Esophagus (tissue), 2 donors: ENCODE measurements around the gene KNSTRN. TPM values are rescaled to one million over a fixed set of nuclear protein-coding genes. Genes with fewer than 3 reads are reported as not detected.

Source experiments
- H3K27ac ChIP-seq, 2 donors: one replicate each; pipeline ENCODE4 v1.5.1; 2013; ENCODE audit warnings: low read depth in 2 of 2, mild to moderate bottlenecking in 2 of 2, inconsistent platforms in 1 of 2, low read length in 1 of 2, moderate library complexity in 1 of 2
- H3K27me3 ChIP-seq, 2 donors: one replicate each; pipeline ENCODE4 v1.6.1; 2013; ENCODE audit warnings: low read length in 2 of 2, control low read depth in 1 of 2, mild to moderate bottlenecking in 1 of 2; ENCODE audit not compliant: insufficient read depth in 2 of 2, control insufficient read depth in 1 of 2
- H3K36me3 ChIP-seq, 2 donors: one replicate each; pipeline ENCODE4 v1.6.1; 2013; ENCODE audit warnings: low read length in 1 of 2; ENCODE audit not compliant: control insufficient read depth in 2 of 2, insufficient read depth in 2 of 2
- H3K4me1 ChIP-seq, 2 donors: one replicate each; pipeline ENCODE4 v1.6.1; 2013; ENCODE audit warnings: low read length in 1 of 2; ENCODE audit not compliant: control insufficient read depth in 2 of 2, insufficient read depth in 2 of 2
- H3K4me3 ChIP-seq, 2 donors: one replicate each; pipeline ENCODE4 v1.5.1; 2013; ENCODE audit warnings: low read length in 2 of 2, mild to moderate bottlenecking in 2 of 2, low read depth in 1 of 2, moderate library complexity in 1 of 2
- H3K9me3 ChIP-seq, 2 donors: one replicate each; pipeline ENCODE4 v1.6.1; 2013; ENCODE audit warnings: mild to moderate bottlenecking in 2 of 2, low read depth in 1 of 2, low read length in 1 of 2, moderate library complexity in 1 of 2; ENCODE audit not compliant: control insufficient read depth in 2 of 2, insufficient read depth in 1 of 2
- WGBS, 2 donors: extraction: QIAGEN DNeasy Blood & Tissue Kit; methylation state at CpG; one replicate each; pipeline ENCODE4 v1.1.7; 2013; 5-methylcytosine and 5-hydroxymethylcytosine counted together
- polyA plus RNA-seq, 2 donors: library from polyadenylated mRNA; stranded (reverse); fragments of 200-250 nt; gene quantifications; one replicate each; pipeline ENCODE4 v1.2.3, GENCODE V29; 2013
- donor health status: healthy with polysubstance abuse.
- donor health status: Bipolar disorder and iron deficiency.

The KNSTRN gene
- polyA plus RNA-seq, 2 donors: 11.3 TPM

- H3K27me3 ChIP-seq: no peaks in the 10 kb centered on the region
- 89 to 93% methylated on average over 5 of the region's 5 CpGs for WGBS, 2 donors
- H3K36me3 ChIP-seq: no peaks in the 10 kb centered on the region
- H3K27ac ChIP-seq: no peak overlapping the region
- H3K9me3 ChIP-seq: no peaks in the 10 kb centered on the region
- no peak overlapping the region for H3K4me3 ChIP-seq
- peaks cover 7 to 14% of the 10 kb centered on the region in 2 donors for H3K4me1 ChIP-seq
Measured at GRCh38 chr15:40365016-40365415, 17.5 kb upstream of the KNSTRN start.

GRCh38 chr15:40365624-40366456, 16.7 kb upstream of the KNSTRN start:
- H3K36me3 ChIP-seq: no peaks in the 10 kb centered on the region
- H3K27me3 ChIP-seq: no peaks in the 10 kb centered on the region
- no peak overlapping the region for H3K4me3 ChIP-seq
- no peaks in the 10 kb centered on the region for H3K9me3 ChIP-seq
- no peak overlapping the region for H3K27ac ChIP-seq
- H3K4me1 ChIP-seq: peaks cover 7 to 14% of the 10 kb centered on the region in 2 donors
- WGBS, 2 donors: 89 to 91% methylated on average over 11 of the region's 11 CpGs

- Histone ChIP-seq H3K27ac (no peak overlapping the region), H3K9me3 (no peaks in the 10 kb centered on the region)
- WGBS, 2 donors: 85 to 86% methylated on average over 14 of the region's 14 CpGs
Measured at GRCh38 chr15:40366457-40367370, 15.8 kb upstream of the KNSTRN start.

GRCh38 chr15:40367371-40367685, 15.2 kb upstream of the KNSTRN start:
- WGBS, 2 donors: 66 to 84% methylated on average over 5 of the region's 5 CpGs
- peaks cover 7 to 14% of the 10 kb centered on the region in 2 donors for H3K4me1 ChIP-seq
- H3K27me3 ChIP-seq: no peaks in the 10 kb centered on the region
- H3K36me3 ChIP-seq: no peaks in the 10 kb centered on the region
- H3K9me3 ChIP-seq: no peaks in the 10 kb centered on the region
- H3K27ac ChIP-seq: peak overlapping the region in 1 of 2 donors; percentile 68
- peak overlapping the region in 1 of 2 donors; percentile 44 for H3K4me3 ChIP-seq

More at GRCh38 chr15:40366457-40367370, 15.8 kb upstream of the KNSTRN start:
- no peaks in the 10 kb centered on the region for H3K27me3 ChIP-seq
- peaks cover 7 to 14% of the 10 kb centered on the region in 2 donors for H3K4me1 ChIP-seq
- no peaks in the 10 kb centered on the region for H3K36me3 ChIP-seq
- H3K4me3 ChIP-seq: peak overlapping the region in 1 of 2 donors; percentile 44

GRCh38 chr15:40367686-40368611, 14.6 kb upstream of the KNSTRN start:
- Histone ChIP-seq H3K4me1 (peaks cover 7 to 14% of the 10 kb centered on the region in 2 donors), H3K4me3 (peak overlapping the region; percentile 25 to 44), H3K27ac (peak overlapping the region in 1 of 2 donors; percentile 68), H3K9me3 (no peaks in the 10 kb centered on the region), H3K27me3 (no peaks in the 10 kb centered on the region), H3K36me3 (no peaks in the 10 kb centered on the region)
- 11% methylated on average over 82 to 91 of the region's 91 CpGs for WGBS, 2 donors

GRCh38 chr15:40368719-40369473, 13.6 kb upstream of the KNSTRN start:
- Histone ChIP-seq H3K27ac (no peak overlapping the region), H3K36me3 (no peaks in the 10 kb centered on the region), H3K4me1 (peaks cover 7 to 14% of the 10 kb centered on the region in 2 donors), H3K9me3 (no peaks in the 10 kb centered on the region), H3K27me3 (no peaks in the 10 kb centered on the region), H3K4me3 (no peak overlapping the region)
- WGBS, 2 donors: 91 to 94% methylated on average over 24 of the region's 24 CpGs

- 89% methylated on average over 10 of the region's 10 CpGs for WGBS, 2 donors
- no peak overlapping the region for H3K4me3 ChIP-seq
- peaks cover 7 to 14% of the 10 kb centered on the region in 2 donors for H3K4me1 ChIP-seq
- no peaks in the 10 kb centered on the region for H3K9me3 ChIP-seq
- no peak overlapping the region for H3K27ac ChIP-seq
- H3K36me3 ChIP-seq: no peaks in the 10 kb centered on the region
- no peaks in the 10 kb centered on the region for H3K27me3 ChIP-seq
Measured at GRCh38 chr15:40369474-40369869, 13.0 kb upstream of the KNSTRN start.

- H3K27me3 ChIP-seq: no peaks in the 10 kb centered on the region
- H3K27ac ChIP-seq: no peak overlapping the region
- no peaks in the 10 kb centered on the region for H3K36me3 ChIP-seq
- 89 to 90% methylated on average over 13 of the region's 13 CpGs for WGBS, 2 donors
- H3K4me1 ChIP-seq: peaks cover 7 to 14% of the 10 kb centered on the region in 2 donors
- H3K9me3 ChIP-seq: no peaks in the 10 kb centered on the region
- no peak overlapping the region for H3K4me3 ChIP-seq
Measured at GRCh38 chr15:40369971-40370370, 12.6 kb upstream of the KNSTRN start.
